GM12878 (cell line): ENCODE measurements around the gene CCDC47. TPM values are rescaled to one million over a fixed set of nuclear protein-coding genes. Genes with fewer than 3 reads are reported as not detected.

ENCODE experiments used
- ATAC-seq: fragments of 200-7000 bp; cut with Tn5 transposase; 3 replicates; pipeline ENCODE4 v1.9.1; 2020; ENCODE audit warnings: mild to moderate bottlenecking, moderate library complexity
- BruUV-seq: library from RNA; stranded (reverse); fragments of 400-500 nt; replicated peaks from 2 replicates; lab custom pipeline; 2021; lab: Mats Ljungman, UMichigan
- CTCF ChIA-PET: fragments of 300-600 bp; sonication (Branson Sonifier 250); formaldehyde crosslinking; extraction: SDS; loops from one replicate; lab custom pipeline; 2021; ENCODE audit warnings: inconsistent platforms; lab: Yijun Ruan, JAX
- POLR2A ChIA-PET: fragments of 350-600 bp; formaldehyde crosslinking; extraction: SDS; loops from one replicate; lab custom pipeline; 2021; ENCODE audit warnings: inconsistent platforms; lab: Charles Lee
- RAD21 ChIA-PET: fragments of 300-600 bp; sonication (Branson Sonifier 250); formaldehyde crosslinking; loops from one replicate; lab custom pipeline; 2023; ENCODE audit warnings: antibody characterized with exemption; ENCODE audit not compliant: unreplicated experiment; lab: Charles Lee
- SMC1A ChIA-PET: fragments of 300-600 bp; sonication (Branson Sonifier 250); formaldehyde crosslinking; loops from one replicate; lab custom pipeline; 2023; ENCODE audit not compliant: unreplicated experiment, uncharacterized antibody; lab: Charles Lee
- DNase-seq: peaks from one replicate; pipeline ENCODE4 v3.0.0-alpha.2; 2011; ENCODE audit warnings: low read depth, low spot score
- FAIRE-seq: peaks from 3 replicates; lab custom pipeline; 2011; peaks lifted over from hg19 to GRCh38; lab: Jason Lieb, UNC
- H2AFZ ChIP-seq: 2 replicates; pipeline ENCODE4 v1.6.0; 2011; ENCODE audit warnings: low read depth, low read length, control low read depth; ENCODE audit not compliant: control insufficient read depth
- H3K27ac ChIP-seq: 2 replicates; pipeline ENCODE4 v1.5.1; 2011; ENCODE audit warnings: control low read depth; ENCODE audit not compliant: control insufficient read depth, insufficient read depth
- H3K27me3 ChIP-seq, 2 experiments: replicated peaks in 1 of 2; 2 replicates each; pipeline versions ENCODE4 v1.6.0 to v1.6.1; 2011; ENCODE audit warnings: low read length in 1 of 2; ENCODE audit not compliant: control insufficient read depth in 2 of 2, insufficient read depth in 2 of 2
- H3K36me3 ChIP-seq, 2 experiments: 2 replicates each; pipeline ENCODE4 v1.5.1; 2011; ENCODE audit warnings: low read length in 1 of 2; ENCODE audit not compliant: control insufficient read depth in 2 of 2, insufficient read depth in 2 of 2
- H3K4me1 ChIP-seq: 2 replicates; pipeline ENCODE4 v1.6.1; 2011; ENCODE audit warnings: mild to moderate bottlenecking, low read length, moderate library complexity, mixed read lengths; ENCODE audit not compliant: control insufficient read depth, insufficient read depth
- H3K4me2 ChIP-seq: 2 replicates; pipeline ENCODE4 v1.6.0; 2011; ENCODE audit warnings: control low read depth; ENCODE audit not compliant: control insufficient read depth, insufficient read depth
- H3K4me3 ChIP-seq: fragments of 200-600 bp; sonication (generic); 2 replicates; pipeline ENCODE4 v1.5.1; 2016
- H3K79me2 ChIP-seq: 2 replicates; pipeline ENCODE4 v1.6.0; 2011; ENCODE audit warnings: low read length; ENCODE audit not compliant: control insufficient read depth, insufficient read depth
- H3K9ac ChIP-seq: 2 replicates; pipeline ENCODE4 v1.8.0; 2011; ENCODE audit warnings: low read length, control low read depth, mixed read lengths; ENCODE audit not compliant: control insufficient read depth, insufficient read depth
- H3K9me3 ChIP-seq: replicated peaks from 3 replicates; pipeline ENCODE4 v1.5.1; 2011; ENCODE audit warnings: mild to moderate bottlenecking, low read length; ENCODE audit not compliant: control insufficient read depth, insufficient read depth
- H4K20me1 ChIP-seq: 2 replicates; pipeline ENCODE4 v1.6.0; 2011; ENCODE audit not compliant: control insufficient read depth, insufficient read depth
- CREM ChIP-seq: IDR thresholded peaks from 2 replicates; pipeline ENCODE4 v1.6.1; 2014; ENCODE audit warnings: antibody characterized with exemption, low read depth
- FOS ChIP-seq: IDR thresholded peaks from 3 replicates; pipeline ENCODE4 v1.6.1; 2011; ENCODE audit warnings: borderline replicate concordance; ENCODE audit not compliant: insufficient read length; ENCODE audit errors: extremely low read depth
- IRF4 ChIP-seq: IDR thresholded peaks from 2 replicates; pipeline ENCODE4 v1.6.1; 2011; ENCODE audit warnings: low read depth, low read length
- KDM1A ChIP-seq: fragments of 200-600 bp; sonication (generic); IDR thresholded peaks from 2 replicates; pipeline ENCODE4 v1.6.1; 2016; ENCODE audit warnings: borderline replicate concordance
- MEF2A ChIP-seq: IDR thresholded peaks from 2 replicates; pipeline ENCODE4 v1.6.1; 2011; ENCODE audit warnings: low read depth, mild to moderate bottlenecking, low read length, moderate library complexity; ENCODE audit not compliant: insufficient read depth
- RAD51 ChIP-seq: fragments of 450-650 bp; IDR thresholded peaks from 2 replicates; pipeline ENCODE4 v1.6.1; 2016; ENCODE audit warnings: moderate library complexity, mild to moderate bottlenecking, inconsistent platforms
- RELB ChIP-seq: fragments of 450-650 bp; IDR thresholded peaks from 2 replicates; pipeline ENCODE4 v1.6.1; 2017; ENCODE audit warnings: low read depth, mild to moderate bottlenecking, moderate library complexity
- SIN3A ChIP-seq: IDR thresholded peaks from 2 replicates; pipeline ENCODE4 v1.6.1; 2012; ENCODE audit warnings: low read depth, low read length, improper control_type of control experiment
- ZBTB33 ChIP-seq: fragments of 450-650 bp; IDR thresholded peaks from 2 replicates; pipeline ENCODE4 v1.6.1; 2017; ENCODE audit warnings: mild to moderate bottlenecking
- ZZZ3 ChIP-seq: IDR thresholded peaks from 2 replicates; pipeline ENCODE4 v1.6.1; 2011; ENCODE audit warnings: low read depth; ENCODE audit not compliant: control insufficient read depth, insufficient read length
- WGBS: methylation state at CpG from one replicate; pipeline ENCODE4 v1.1.6; 2016; ENCODE audit warnings: low lambda C conversion rate; ENCODE audit not compliant: insufficient replicate concordance, insufficient coverage; ENCODE audit errors: missing lambda C conversion rate; 5-methylcytosine and 5-hydroxymethylcytosine counted together
- in situ Hi-C: fragments of 300-500 bp; cut with MboI; formaldehyde crosslinking; loops from 9 replicates; pipeline ENCODE4 v1.14.3; 2018; ENCODE audit warnings: mixed read lengths
- intact Hi-C: fragments of 100-400 bp; cut with micrococcal nuclease; formaldehyde crosslinking; loops from one replicate; pipeline ENCODE4 v1.14.2; 2022; ENCODE audit not compliant: unreplicated experiment
- polyA plus RNA-seq, 11 experiments: library from polyadenylated mRNA; depleted of rRNA in 4 of 11; unstranded in 6 of 11; stranded (reverse) in 5 of 11; fragments of >200 nt; fragmentation: Nextera tagmentation in 4 of 11; fragmentation: Illumina TruSeq in 1 of 11; extraction: Ambion mirVana in 4 of 11; extraction: Trizol in 1 of 11; gene quantifications; 1 replicate in 1 of 11; 2 replicates in 10 of 11; pipeline versions ENCODE4 v1.2.1 to v1.2.3, GENCODE V29; 2011 to 2016; ENCODE audit warnings: inconsistent platforms in 2 of 11, missing spikeins in 2 of 11, low read depth in 1 of 11
- total RNA-seq, 4 experiments: library from RNA; depleted of rRNA in 3 of 4; stranded (reverse); fragments of >200 nt in 3 of 4; fragmentation: Illumina TruSeq in 1 of 4; extraction: Trizol in 1 of 4; gene quantifications; 2 replicates each; pipeline versions ENCODE4 v1.2.1 to v1.2.3, GENCODE V29; 2013 to 2021

The CCDC47 gene
- total and polyA plus RNA-seq, 10 of the 15 experiments (the other 5 are each of a cell fraction or from before 2014, with no cell fraction given), result 13.6 to 81.4 (median 58.9) TPM

GRCh38 chr17:63706336-63707082, 66.9 kb downstream of the CCDC47 start:
- ChIA-PET CTCF (interaction anchor here (0.8 to 1.6 kb wide), 4 partner anchors 8 to 82 kb away, joined by 3 to 4 read pairs (median 3); no protein-coding TSS in a partner anchor), POLR2A (interaction anchor here (0.5 kb wide), 1 partner anchor 983 kb away, joined by 4 read pairs; no protein-coding TSS in a partner anchor), RAD21 (interaction anchor here (0.8 to 1.3 kb wide), 2 partner anchors 9 to 281 kb away, joined by 3 to 4 read pairs; no protein-coding TSS in a partner anchor), SMC1A (interaction anchor here (0.8 kb wide), 1 partner anchor 26 kb away, joined by 3 read pairs; no protein-coding TSS in a partner anchor)
- H2AFZ ChIP-seq, result no peak overlapping the region
- H3K4me3 ChIP-seq, result no peak overlapping the region
- H3K27me3 ChIP-seq, result no peaks in the 10 kb centered on the region
- in situ Hi-C loops, result no loop called here
- H3K4me2 ChIP-seq, result no peak overlapping the region
- H3K27ac ChIP-seq, result no peak overlapping the region
- intact Hi-C loops, result no loop called here
- peaks cover 17% of the 10 kb centered on the region for H3K79me2 ChIP-seq
- FAIRE-seq (no peak), ATAC-seq (no peak), DNase-seq (no peak)
- TF ChIP-seq RELB (no peak), IRF4 (no peak), CREM (no peak), ZBTB33 (no peak), MEF2A (no peak), RAD51 (no peak), SIN3A (no peak), KDM1A (no peak), ZZZ3 (no peak), FOS (no peak)
- peaks cover 7% of the 10 kb centered on the region for H3K4me1 ChIP-seq
- H4K20me1 ChIP-seq, result no peaks in the 10 kb centered on the region
- H3K36me3 ChIP-seq, result peaks cover 10 to 14% of the 10 kb centered on the region in 2 experiments
- BruUV-seq, result no TSS peak
- WGBS, result 75% methylated on average over 7 of the region's 7 CpGs
- H3K9ac ChIP-seq, result no peak overlapping the region
- H3K9me3 ChIP-seq, result no peaks in the 10 kb centered on the region
